Psoas muscle (tissue), 8 donors: ENCODE measurements around the gene EDIL3. TPM values are rescaled to one million over a fixed set of nuclear protein-coding genes. Genes with fewer than 3 reads are reported as not detected.
A peak's percentile ranks its signal among the peaks of the same experiment; 100 is the strongest.

ENCODE experiments used
- ATAC-seq, 4 donors: fragments of 200-7000 bp; cut with Tn5 transposase; one replicate each; pipeline ENCODE4 v1.9.1; 2020; ENCODE audit warnings: moderate library complexity in 3 of 4, mild to moderate bottlenecking in 2 of 4
- DNase-seq, 2 donors: peaks; one replicate each; pipeline ENCODE4 v3.0.0-alpha.2; 2020
- H3K27ac ChIP-seq: fragments of 200-600 bp; one replicate; pipeline ENCODE4 v1.8.0; 2022
- H3K27me3 ChIP-seq, 3 donors: fragments of 200-600 bp in 1 of 3; one replicate each; pipeline versions ENCODE4 v1.6.1 to v1.8.0; 2013 to 2022; ENCODE audit warnings: low read length in 2 of 3, mild to moderate bottlenecking in 2 of 3, moderate library complexity in 1 of 3; ENCODE audit not compliant: insufficient read depth in 3 of 3
- H3K36me3 ChIP-seq, 2 donors: fragments of 200-600 bp in 1 of 2; one replicate each; pipeline versions ENCODE4 v1.6.1 to v1.8.0; 2013 to 2022; ENCODE audit warnings: low read depth in 1 of 2, mild to moderate bottlenecking in 1 of 2, moderate library complexity in 1 of 2; ENCODE audit not compliant: insufficient read depth in 1 of 2
- H3K4me1 ChIP-seq: fragments of 200-600 bp; one replicate; pipeline ENCODE4 v1.8.0; 2022
- H3K4me3 ChIP-seq: fragments of 200-600 bp; one replicate; pipeline ENCODE4 v1.8.0; 2022; ENCODE audit warnings: mild to moderate bottlenecking
- H3K9me3 ChIP-seq: fragments of 200-600 bp; one replicate; pipeline ENCODE4 v1.8.0; 2022
- WGBS, 3 donors: extraction: QIAGEN DNeasy Blood & Tissue Kit; methylation state at CpG; one replicate each; pipeline versions ENCODE4 v1.1.6 to v1.1.7; 2013; 5-methylcytosine and 5-hydroxymethylcytosine counted together
- intact Hi-C, 2 donors: fragments of 100-400 bp; cut with DNase I; formaldehyde crosslinking; loops; one replicate each; pipeline versions ENCODE4 v1.11.0 to v1.14.2; 2022
- long read RNA-seq, 2 donors: library from polyadenylated mRNA; unstranded; transcript quantifications; one replicate each; pipeline ENCODE4 v2.0.0, GENCODE V29; 2021
- polyA plus RNA-seq, 3 donors: library from polyadenylated mRNA; stranded (reverse); fragments of 200-250 nt; gene quantifications; one replicate each; pipeline ENCODE4 v1.2.3, GENCODE V29; 2013
- total RNA-seq, 4 donors: library from RNA; stranded (reverse); fragmentation: NEBNext Ultra II Directional in 2 of 4; extraction: Animal tissue kit (Norgen Biotek cat#: 25700) in 2 of 4; gene quantifications; one replicate each; pipeline versions ENCODE4 v1.2.1 to v1.2.4, GENCODE V29; 2021 to 2023
- TF ChIP-seq, protein P1 (sequence below): fragments of 200-600 bp; IDR thresholded peaks from one replicate; pipeline ENCODE4 v1.8.0; 2022; ENCODE audit warnings: antibody characterized with exemption
- donor health status: healthy with polysubstance abuse.
- donor health status: DM: no; HTN: no; CAD: no; lungs with moderate emphysema.
- donor health status: Bipolar disorder and iron deficiency.
- donor health status: healthy.
- donor health status: DM: yes; HTN: yes; CAD: no.
- donor health status: DM: no; HTN: no; CAD: no.
- donor health status: DM: no; HTN: no; CAD: no.
- donor health status: DM: yes; HTN: yes; CAD: no.

The EDIL3 gene, protein sequence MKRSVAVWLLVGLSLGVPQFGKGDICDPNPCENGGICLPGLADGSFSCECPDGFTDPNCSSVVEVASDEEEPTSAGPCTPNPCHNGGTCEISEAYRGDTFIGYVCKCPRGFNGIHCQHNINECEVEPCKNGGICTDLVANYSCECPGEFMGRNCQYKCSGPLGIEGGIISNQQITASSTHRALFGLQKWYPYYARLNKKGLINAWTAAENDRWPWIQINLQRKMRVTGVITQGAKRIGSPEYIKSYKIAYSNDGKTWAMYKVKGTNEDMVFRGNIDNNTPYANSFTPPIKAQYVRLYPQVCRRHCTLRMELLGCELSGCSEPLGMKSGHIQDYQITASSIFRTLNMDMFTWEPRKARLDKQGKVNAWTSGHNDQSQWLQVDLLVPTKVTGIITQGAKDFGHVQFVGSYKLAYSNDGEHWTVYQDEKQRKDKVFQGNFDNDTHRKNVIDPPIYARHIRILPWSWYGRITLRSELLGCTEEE
- total RNA-seq (under 1 TPM; 0.15 to 0.91 (median 0.52) TPM), polyA plus RNA-seq (under 1 TPM; 0.11 to 0.38 (median 0.14) TPM)
- long read RNA-seq, donor 1, partial matches to known transcripts: 1 of 1 reads
- long read RNA-seq, donor 1, other reads (novel, unspliced or antisense): 0 of 1 reads
- long read RNA-seq, donor 2: 0 reads

DNA sequence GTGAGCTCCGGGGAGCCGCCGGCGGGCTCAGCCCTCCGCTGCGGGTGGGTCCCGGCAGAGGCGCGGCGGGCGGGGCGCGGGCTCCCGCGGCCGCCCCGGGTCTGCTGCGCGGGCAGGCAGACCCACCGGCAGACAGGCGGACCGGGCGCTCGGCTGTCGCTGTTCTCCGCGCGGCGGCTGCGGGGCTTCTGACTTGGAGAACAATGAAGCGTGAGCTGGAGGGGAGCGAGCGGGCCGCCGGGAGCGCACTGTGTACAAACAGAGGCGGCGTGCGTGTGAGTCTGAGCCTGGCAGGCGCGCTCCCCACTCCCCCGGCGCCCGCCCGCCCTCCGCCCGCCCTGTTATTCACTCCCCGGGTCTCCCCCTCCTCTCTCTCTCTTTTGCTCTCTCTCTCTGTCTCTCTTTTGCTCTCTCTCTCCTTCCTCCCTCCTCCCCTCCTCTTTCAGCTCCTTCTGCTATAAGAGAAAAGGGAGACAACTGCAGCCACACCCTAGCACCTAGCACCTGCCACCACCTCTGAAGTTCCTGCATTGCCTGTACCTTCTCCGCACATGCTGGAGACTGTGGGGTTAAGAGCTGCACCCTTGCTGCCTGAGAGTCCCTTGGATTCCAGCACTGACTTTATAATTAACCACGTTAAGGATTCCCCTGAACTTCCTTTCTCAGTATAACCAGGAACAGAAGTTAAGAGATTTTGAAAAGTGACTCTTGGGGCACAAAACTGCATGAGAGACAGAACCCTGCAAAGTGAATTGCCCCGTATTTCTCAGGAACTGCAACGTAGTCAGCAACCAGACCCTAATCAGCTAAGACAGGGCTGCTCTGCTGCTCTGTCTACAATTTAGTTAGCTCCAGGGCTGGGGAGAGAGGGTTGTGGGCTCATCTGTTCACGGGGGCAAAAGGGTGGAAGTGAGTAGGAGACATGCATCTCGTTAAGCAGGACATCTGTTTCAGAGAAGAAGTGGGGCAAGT lies at the start of gene EDIL3:
TSS of gene EDIL3 (minus strand) at position 277 of the 972 bp plus-strand sequence. CDS start 506 bp downstream, outside the sequence.
- Histone ChIP-seq H3K4me3 (peak within 1 kb of the TSS; percentile 52), H3K4me1 (no peaks in the 10 kb centered on the region), H3K27me3 (peaks cover 3 to 53% (median 24%) of the 10 kb centered on the region in 3 donors), H3K27ac (no peak within 1 kb of the TSS), H3K36me3 (no peaks in the 10 kb centered on the region), H3K9me3 (no peaks in the 10 kb centered on the region)
- TF ChIP-seq, protein P1, sequence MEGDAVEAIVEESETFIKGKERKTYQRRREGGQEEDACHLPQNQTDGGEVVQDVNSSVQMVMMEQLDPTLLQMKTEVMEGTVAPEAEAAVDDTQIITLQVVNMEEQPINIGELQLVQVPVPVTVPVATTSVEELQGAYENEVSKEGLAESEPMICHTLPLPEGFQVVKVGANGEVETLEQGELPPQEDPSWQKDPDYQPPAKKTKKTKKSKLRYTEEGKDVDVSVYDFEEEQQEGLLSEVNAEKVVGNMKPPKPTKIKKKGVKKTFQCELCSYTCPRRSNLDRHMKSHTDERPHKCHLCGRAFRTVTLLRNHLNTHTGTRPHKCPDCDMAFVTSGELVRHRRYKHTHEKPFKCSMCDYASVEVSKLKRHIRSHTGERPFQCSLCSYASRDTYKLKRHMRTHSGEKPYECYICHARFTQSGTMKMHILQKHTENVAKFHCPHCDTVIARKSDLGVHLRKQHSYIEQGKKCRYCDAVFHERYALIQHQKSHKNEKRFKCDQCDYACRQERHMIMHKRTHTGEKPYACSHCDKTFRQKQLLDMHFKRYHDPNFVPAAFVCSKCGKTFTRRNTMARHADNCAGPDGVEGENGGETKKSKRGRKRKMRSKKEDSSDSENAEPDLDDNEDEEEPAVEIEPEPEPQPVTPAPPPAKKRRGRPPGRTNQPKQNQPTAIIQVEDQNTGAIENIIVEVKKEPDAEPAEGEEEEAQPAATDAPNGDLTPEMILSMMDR: no peak
- DNase-seq: peak in 1 of 2 donors; percentile 14
- intact Hi-C loops: no loop called here
- 1 to 2% (median 1%) methylated on average over 38 to 54 of the region's 54 CpGs for WGBS, 3 donors
- ATAC-seq: no peak

DNA sequence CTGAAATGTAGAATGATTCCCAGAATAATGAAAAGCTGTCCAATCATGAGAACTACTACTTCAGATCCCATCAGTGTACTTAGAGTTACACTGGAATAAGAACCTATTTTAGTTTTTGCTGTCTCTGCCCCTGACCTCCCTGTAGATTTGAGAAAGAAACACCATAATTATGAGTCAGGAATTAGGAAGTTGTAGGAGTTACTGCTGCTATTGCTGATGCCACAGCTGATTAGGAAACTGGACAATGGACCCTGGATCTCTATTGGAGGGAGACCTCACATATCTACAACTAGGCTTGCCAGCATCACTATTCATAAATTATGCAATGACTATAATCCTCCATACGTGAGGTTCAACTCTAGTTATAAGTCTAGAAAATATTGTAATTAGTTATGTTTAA lies 48.8 kb upstream of the EDIL3 start:
- no peak overlapping the region for H3K27ac ChIP-seq
- H3K9me3 ChIP-seq: no peaks in the 10 kb centered on the region
- no peaks in the 10 kb centered on the region for H3K4me1 ChIP-seq
- no peak overlapping the region for H3K4me3 ChIP-seq
- DNase-seq: no peak
- TF ChIP-seq, protein P1: no peak
- 55 to 74% (median 62%) methylated on average over 1 of the region's 1 CpG for WGBS, 3 donors
- H3K27me3 ChIP-seq: no peaks in the 10 kb centered on the region
- intact Hi-C loops: no loop called here
- ATAC-seq: no peak
- H3K36me3 ChIP-seq: no peaks in the 10 kb centered on the region

GRCh38 chr5:84430863-84431663 lies 46.4 kb upstream of the EDIL3 start:
- Histone ChIP-seq H3K27ac (no peak overlapping the region), H3K4me1 (no peaks in the 10 kb centered on the region), H3K9me3 (no peaks in the 10 kb centered on the region), H3K4me3 (no peak overlapping the region), H3K27me3 (no peaks in the 10 kb centered on the region), H3K36me3 (no peaks in the 10 kb centered on the region)
- DNase-seq: no peak
- TF ChIP-seq, protein P1: no peak
- intact Hi-C loops: no loop called here
- no peak for ATAC-seq
- WGBS, 3 donors: 38 to 48% (median 42%) methylated on average over 3 of the region's 3 CpGs

GRCh38 chr5:84430079-84430478 lies 45.4 kb upstream of the EDIL3 start:
- Histone ChIP-seq H3K36me3 (no peaks in the 10 kb centered on the region), H3K4me3 (no peak overlapping the region), H3K27ac (no peak overlapping the region), H3K27me3 (no peaks in the 10 kb centered on the region), H3K9me3 (no peaks in the 10 kb centered on the region), H3K4me1 (no peaks in the 10 kb centered on the region)
- intact Hi-C loops: no loop called here
- TF ChIP-seq, protein P1: no peak
- ATAC-seq (no peak), DNase-seq (no peak)
